Tibial nerve (tissue), 4 donors: Measurements from ENCODE around the gene CD6. TPM values are rescaled to one million over a fixed set of nuclear protein-coding genes. Genes with fewer than 3 reads are reported as not detected.

Experiments
- DNase-seq, 2 donors: peaks; one replicate each; pipeline ENCODE4 v3.0.0-alpha.2; 2019; ENCODE audit warnings: low spot score in 2 of 2
- H3K27ac ChIP-seq, 4 donors: fragments of 200-600 bp; sonication (generic) in 3 of 4; one replicate each; pipeline ENCODE4 v1.5.1; 2017 to 2019; ENCODE audit warnings: mild to moderate bottlenecking in 1 of 4
- H3K27me3 ChIP-seq, 2 donors: fragments of 200-600 bp; sonication (generic) in 1 of 2; one replicate each; pipeline versions ENCODE4 v1.5.1 to v1.6.0; 2017 to 2019
- H3K36me3 ChIP-seq, 3 donors: fragments of 200-600 bp; sonication (generic); one replicate each; pipeline ENCODE4 v1.5.1; 2018 to 2019
- H3K4me1 ChIP-seq, 4 donors: fragments of 200-600 bp; sonication (generic) in 3 of 4; one replicate each; pipeline ENCODE4 v1.5.1; 2017 to 2019
- H3K4me3 ChIP-seq, 4 donors: fragments of 200-600 bp; sonication (generic) in 3 of 4; one replicate each; pipeline ENCODE4 v1.5.1; 2017 to 2019; ENCODE audit warnings: mild to moderate bottlenecking in 1 of 4, moderate library complexity in 1 of 4
- H3K9me3 ChIP-seq, 4 donors: fragments of 200-600 bp; sonication (generic) in 3 of 4; one replicate each; pipeline ENCODE4 v1.5.1; 2017 to 2019
- EP300 ChIP-seq, 2 donors: sonication (generic); formaldehyde crosslinking; IDR thresholded peaks; one replicate each; pipeline ENCODE4 v1.6.1; 2017; ENCODE audit warnings: antibody characterized with exemption in 2 of 2, mild to moderate bottlenecking in 1 of 2
- POLR2A ChIP-seq, 2 donors: fragments of 450-650 bp; IDR thresholded peaks; one replicate each; pipeline ENCODE4 v1.6.1; 2017; ENCODE audit warnings: antibody characterized with exemption in 2 of 2, mild to moderate bottlenecking in 2 of 2, moderate library complexity in 2 of 2
- WGBS, 2 donors: methylation state at CpG; one replicate each; pipeline ENCODE4 v1.1.5; 2018; 5-methylcytosine and 5-hydroxymethylcytosine counted together
- total RNA-seq, 4 donors: library from RNA; depleted of rRNA; stranded (reverse); fragments of >200 nt; gene quantifications; one replicate each; pipeline ENCODE4 v1.1.0, GENCODE V29; 2016
- TF ChIP-seq, protein P1 (sequence below), 5 experiments: fragments of 200-600 bp in 3 of 5; fragments of 450-650 bp in 2 of 5; sonication (generic) in 3 of 5; IDR thresholded peaks; one replicate each; pipeline ENCODE4 v1.5.1; 2016 to 2019; ENCODE audit warnings: antibody characterized with exemption in 5 of 5, mild to moderate bottlenecking in 3 of 5, moderate library complexity in 2 of 5

The CD6 gene
- total RNA-seq, 4 donors from 2014 or later = 0.59 to 3.6 (median 2.7) TPM; not detected in 1

GRCh38 chr11:61028135-61028729, 56.8 kb downstream of the CD6 start:
- H3K4me3 ChIP-seq = no peak overlapping the region
- no peaks in the 10 kb centered on the region for H3K9me3 ChIP-seq
- H3K27ac ChIP-seq = no peak overlapping the region
- TF ChIP-seq POLR2A (IDR thresholded peaks at IDR 0.05) = no peak
- no peak for TF ChIP-seq EP300 (IDR thresholded peaks at IDR 0.05)
- TF ChIP-seq, protein P1, sequence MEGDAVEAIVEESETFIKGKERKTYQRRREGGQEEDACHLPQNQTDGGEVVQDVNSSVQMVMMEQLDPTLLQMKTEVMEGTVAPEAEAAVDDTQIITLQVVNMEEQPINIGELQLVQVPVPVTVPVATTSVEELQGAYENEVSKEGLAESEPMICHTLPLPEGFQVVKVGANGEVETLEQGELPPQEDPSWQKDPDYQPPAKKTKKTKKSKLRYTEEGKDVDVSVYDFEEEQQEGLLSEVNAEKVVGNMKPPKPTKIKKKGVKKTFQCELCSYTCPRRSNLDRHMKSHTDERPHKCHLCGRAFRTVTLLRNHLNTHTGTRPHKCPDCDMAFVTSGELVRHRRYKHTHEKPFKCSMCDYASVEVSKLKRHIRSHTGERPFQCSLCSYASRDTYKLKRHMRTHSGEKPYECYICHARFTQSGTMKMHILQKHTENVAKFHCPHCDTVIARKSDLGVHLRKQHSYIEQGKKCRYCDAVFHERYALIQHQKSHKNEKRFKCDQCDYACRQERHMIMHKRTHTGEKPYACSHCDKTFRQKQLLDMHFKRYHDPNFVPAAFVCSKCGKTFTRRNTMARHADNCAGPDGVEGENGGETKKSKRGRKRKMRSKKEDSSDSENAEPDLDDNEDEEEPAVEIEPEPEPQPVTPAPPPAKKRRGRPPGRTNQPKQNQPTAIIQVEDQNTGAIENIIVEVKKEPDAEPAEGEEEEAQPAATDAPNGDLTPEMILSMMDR (IDR thresholded peaks at IDR 0.05) = no peak
- H3K4me1 ChIP-seq = peaks cover 0 to 9% (median 2%) of the 10 kb centered on the region in 4 donors
- no peak for DNase-seq
- H3K36me3 ChIP-seq = no peaks in the 10 kb centered on the region
- no peaks in the 10 kb centered on the region for H3K27me3 ChIP-seq
- WGBS, 2 donors = 67% methylated on average over 7 of the region's 7 CpGs

GRCh38 chr11:61032824-61033223, 61.3 kb downstream of the CD6 start:
- 92 to 96% methylated on average over 2 of the region's 2 CpGs for WGBS, 2 donors
- H3K27ac ChIP-seq = no peak overlapping the region
- no peaks in the 10 kb centered on the region for H3K9me3 ChIP-seq
- H3K27me3 ChIP-seq = no peaks in the 10 kb centered on the region
- DNase-seq = no peak
- TF ChIP-seq EP300 (IDR thresholded peaks at IDR 0.05) (no peak), POLR2A (IDR thresholded peaks at IDR 0.05) (no peak)
- TF ChIP-seq, protein P1 (IDR thresholded peaks at IDR 0.05) = no peak
- peaks cover 0 to 5% (median 0%) of the 10 kb centered on the region in 4 donors for H3K4me1 ChIP-seq
- H3K4me3 ChIP-seq = no peak overlapping the region
- H3K36me3 ChIP-seq = no peaks in the 10 kb centered on the region

DNA sequence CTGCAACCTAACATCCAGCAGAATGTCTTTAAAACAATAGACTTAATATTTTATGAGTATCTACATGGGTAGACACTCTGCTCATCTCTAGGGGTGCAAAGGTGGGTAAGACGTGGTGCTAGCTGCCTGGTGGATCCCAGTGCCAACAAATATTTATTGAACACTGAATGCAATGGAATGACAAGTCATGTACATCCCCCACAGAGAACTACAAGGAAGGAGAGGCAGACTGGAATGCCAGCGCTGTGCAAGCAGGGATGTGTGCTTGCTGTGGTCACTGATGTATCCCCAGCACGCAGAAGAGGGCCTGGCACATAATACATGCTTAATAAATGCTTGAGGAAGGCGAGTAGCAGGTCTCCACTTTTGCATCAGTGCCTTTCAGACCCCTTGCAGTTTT, 61.9 kb downstream of the CD6 start:
- Histone ChIP-seq H3K4me1 (no peaks in the 10 kb centered on the region), H3K27me3 (no peaks in the 10 kb centered on the region), H3K27ac (no peak overlapping the region), H3K36me3 (no peaks in the 10 kb centered on the region), H3K9me3 (no peaks in the 10 kb centered on the region), H3K4me3 (no peak overlapping the region)
- no peak for TF ChIP-seq POLR2A (IDR thresholded peaks at IDR 0.05)
- TF ChIP-seq, protein P1 (IDR thresholded peaks at IDR 0.05) = no peak
- TF ChIP-seq EP300 (IDR thresholded peaks at IDR 0.05) = no peak
- WGBS, 2 donors = 90 to 91% methylated on average over 4 of the region's 4 CpGs
- no peak for DNase-seq

DNA sequence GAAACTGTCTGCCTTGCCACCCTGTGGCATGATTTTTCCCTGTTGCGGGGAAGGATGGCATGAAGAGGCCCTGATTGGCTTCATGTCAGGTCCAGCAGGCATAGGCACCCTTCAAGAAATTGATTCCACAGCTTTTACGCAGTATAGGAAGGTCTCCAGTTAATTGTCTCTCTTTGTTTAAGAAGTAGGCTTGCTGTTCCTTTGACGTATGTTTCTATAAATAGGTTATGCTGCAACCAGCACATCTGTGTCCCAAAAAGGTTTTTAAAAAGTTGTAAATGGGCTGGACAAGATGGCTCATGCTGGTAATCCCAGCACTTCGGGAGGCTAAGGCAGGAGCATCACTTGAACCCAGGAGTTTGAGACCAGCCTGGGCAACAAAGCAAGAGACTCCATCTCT, 62.6 kb downstream of the CD6 start:
- Histone ChIP-seq H3K4me1 (no peaks in the 10 kb centered on the region), H3K36me3 (no peaks in the 10 kb centered on the region), H3K9me3 (no peaks in the 10 kb centered on the region), H3K27me3 (no peaks in the 10 kb centered on the region), H3K27ac (no peak overlapping the region), H3K4me3 (no peak overlapping the region)
- DNase-seq = no peak
- TF ChIP-seq, protein P1 (IDR thresholded peaks at IDR 0.05) = no peak
- TF ChIP-seq EP300 (IDR thresholded peaks at IDR 0.05) (no peak), POLR2A (IDR thresholded peaks at IDR 0.05) (no peak)
- WGBS, 2 donors = 76 to 81% methylated on average over 4 of the region's 4 CpGs

- no peaks in the 10 kb centered on the region for H3K36me3 ChIP-seq
- DNase-seq = no peak
- no peak overlapping the region for H3K4me3 ChIP-seq
- H3K9me3 ChIP-seq = no peaks in the 10 kb centered on the region
- H3K4me1 ChIP-seq = no peaks in the 10 kb centered on the region
- no peaks in the 10 kb centered on the region for H3K27me3 ChIP-seq
- 83 to 84% methylated on average over 14 to 15 of the region's 15 CpGs for WGBS, 2 donors
- no peak for TF ChIP-seq EP300 (IDR thresholded peaks at IDR 0.05)
- no peak for TF ChIP-seq POLR2A (IDR thresholded peaks at IDR 0.05)
- TF ChIP-seq, protein P1 (IDR thresholded peaks at IDR 0.05) = no peak
- H3K27ac ChIP-seq = no peak overlapping the region
These were observed 63.4 kb downstream of the CD6 start for GRCh38 chr11:61034704-61035525.
